Mucosa of descending colon (tissue), 3 donors: ENCODE data around the gene UFD1. TPM values are rescaled to one million over a fixed set of nuclear protein-coding genes. Genes with fewer than 3 reads are reported as not detected.
"Not testable (repeated sequence)": the region's sequence is repeated elsewhere in the genome, so short reads cannot be mapped to it uniquely, and the experiment has no call there.

Experiments
- ATAC-seq: fragments of 200-7000 bp; cut with Tn5 transposase; one replicate; pipeline ENCODE4 v1.9.1; 2020; ENCODE audit warnings: mild to moderate bottlenecking, moderate library complexity
- DNase-seq, 3 donors: peaks; one replicate each; pipeline ENCODE4 v3.0.0-alpha.2; 2020
- H3K36me3 ChIP-seq: fragments of 200-600 bp; one replicate; pipeline ENCODE4 v1.8.0; 2021; ENCODE audit warnings: low read depth, mild to moderate bottlenecking
- H3K4me1 ChIP-seq: fragments of 200-600 bp; one replicate; pipeline ENCODE4 v1.8.0; 2021; ENCODE audit warnings: low read depth, mild to moderate bottlenecking
- H3K4me3 ChIP-seq: fragments of 200-600 bp; one replicate; pipeline ENCODE4 v1.8.0; 2021; ENCODE audit warnings: mild to moderate bottlenecking
- H3K9me3 ChIP-seq: fragments of 200-600 bp; one replicate; pipeline ENCODE4 v1.8.0; 2021; ENCODE audit warnings: mild to moderate bottlenecking
- intact Hi-C, 2 donors: fragments of 100-400 bp; cut with DNase I in 1 of 2; cut with micrococcal nuclease in 1 of 2; formaldehyde crosslinking; loops; one replicate each; pipeline versions ENCODE4 v1.11.0 to v1.11.1; 2022; cut with DNase I, micrococcal nuclease
- total RNA-seq, 3 donors: library from RNA; stranded (reverse); fragmentation: NEBNext Ultra II Directional in 2 of 3; extraction: Animal tissue kit (Norgen Biotek cat#: 25700) in 2 of 3; gene quantifications; one replicate each; pipeline versions ENCODE4 v1.2.1 to v1.2.4, GENCODE V29; 2021 to 2023
- TF ChIP-seq, protein P1 (sequence below): fragments of 200-600 bp; IDR thresholded peaks from one replicate; pipeline ENCODE4 v1.8.0; 2022; ENCODE audit warnings: antibody characterized with exemption, mild to moderate bottlenecking
- donor health status: DM: no; HTN: no; CAD: no; lungs with moderate emphysema.
- donor health status: DM: no; HTN: no; CAD: no.
- donor health status: DM: no; HTN: yes; CAD: no.

The UFD1 gene
- total RNA-seq, 3 donors from 2014 or later = 48.5 to 71.0 (median 49.9) TPM

DNA sequence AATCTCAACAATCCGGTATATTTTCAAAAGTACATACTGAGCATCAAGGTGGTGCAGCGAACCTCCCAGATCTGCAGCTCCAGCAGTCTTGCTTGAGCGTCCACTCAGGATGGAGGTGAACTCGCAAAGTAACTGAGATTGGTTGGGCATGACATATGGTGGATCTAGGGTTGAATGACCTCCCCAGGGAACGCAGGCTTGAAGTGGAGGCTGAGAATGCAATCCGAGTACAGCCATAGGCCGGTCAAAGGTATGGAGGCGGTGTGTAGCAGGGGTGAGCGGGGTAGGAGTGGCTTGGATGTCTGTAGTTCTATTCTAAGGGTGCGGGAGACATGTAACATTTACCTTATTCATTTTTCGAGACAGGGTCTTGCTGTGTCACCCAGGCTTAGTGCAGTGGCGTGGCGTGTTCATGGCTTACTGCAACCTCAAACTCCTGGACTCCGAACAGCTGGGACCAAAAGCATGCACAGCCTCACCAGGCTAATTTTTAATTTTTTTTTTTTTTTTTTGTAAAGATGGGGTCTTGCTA, 30.9 kb downstream of the UFD1 start:
- Histone ChIP-seq H3K4me1 (peaks cover 19% of the 10 kb centered on the region), H3K4me3 (peak overlapping the region; percentile 93), H3K9me3 (no peaks in the 10 kb centered on the region), H3K36me3 (no peaks in the 10 kb centered on the region)
- DNase-seq (peak in 2 of 3 donors; percentile 53 to 57), ATAC-seq (peak; percentile 60)
- intact Hi-C loops = no loop called here
- TF ChIP-seq, protein P1, sequence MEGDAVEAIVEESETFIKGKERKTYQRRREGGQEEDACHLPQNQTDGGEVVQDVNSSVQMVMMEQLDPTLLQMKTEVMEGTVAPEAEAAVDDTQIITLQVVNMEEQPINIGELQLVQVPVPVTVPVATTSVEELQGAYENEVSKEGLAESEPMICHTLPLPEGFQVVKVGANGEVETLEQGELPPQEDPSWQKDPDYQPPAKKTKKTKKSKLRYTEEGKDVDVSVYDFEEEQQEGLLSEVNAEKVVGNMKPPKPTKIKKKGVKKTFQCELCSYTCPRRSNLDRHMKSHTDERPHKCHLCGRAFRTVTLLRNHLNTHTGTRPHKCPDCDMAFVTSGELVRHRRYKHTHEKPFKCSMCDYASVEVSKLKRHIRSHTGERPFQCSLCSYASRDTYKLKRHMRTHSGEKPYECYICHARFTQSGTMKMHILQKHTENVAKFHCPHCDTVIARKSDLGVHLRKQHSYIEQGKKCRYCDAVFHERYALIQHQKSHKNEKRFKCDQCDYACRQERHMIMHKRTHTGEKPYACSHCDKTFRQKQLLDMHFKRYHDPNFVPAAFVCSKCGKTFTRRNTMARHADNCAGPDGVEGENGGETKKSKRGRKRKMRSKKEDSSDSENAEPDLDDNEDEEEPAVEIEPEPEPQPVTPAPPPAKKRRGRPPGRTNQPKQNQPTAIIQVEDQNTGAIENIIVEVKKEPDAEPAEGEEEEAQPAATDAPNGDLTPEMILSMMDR = no peak

DNA sequence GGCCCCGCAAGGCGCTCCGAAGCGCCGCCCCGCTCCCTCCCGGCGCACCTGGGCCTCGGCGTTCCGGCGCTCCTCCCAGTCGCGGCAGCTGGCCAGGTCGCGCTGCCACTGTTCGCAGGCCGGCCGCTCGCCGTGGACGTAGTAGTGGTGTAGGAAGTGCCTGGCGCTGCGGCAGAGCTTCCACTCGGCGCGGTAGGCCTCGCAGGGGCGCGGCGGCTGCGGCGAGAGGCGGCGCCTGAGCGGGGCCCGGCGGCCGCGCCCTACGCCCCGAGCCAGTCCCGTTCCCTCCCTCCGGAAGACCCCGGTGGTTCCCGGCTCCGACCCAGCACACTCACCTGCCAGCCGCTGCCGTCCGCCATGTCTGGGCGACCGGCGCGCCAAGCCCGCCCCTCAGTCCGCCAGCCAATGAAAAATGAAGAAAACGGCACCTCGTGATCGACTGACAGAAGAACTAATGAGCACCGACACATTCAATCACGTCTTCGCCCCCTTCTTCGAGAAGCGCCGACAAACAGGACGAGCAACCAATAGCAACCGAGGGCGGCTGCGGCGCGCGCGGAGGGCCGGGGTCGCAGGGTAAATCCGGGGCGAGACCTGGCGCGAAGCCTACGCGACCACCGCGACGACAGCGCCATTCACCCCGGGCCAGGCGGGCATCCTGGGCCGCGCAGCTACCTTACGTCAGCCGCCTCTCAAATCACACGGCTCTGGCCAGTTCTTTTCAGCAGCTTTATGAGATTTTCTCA, 31.5 kb downstream of the UFD1 start, which contains the start of gene C22orf39:
TSS of gene C22orf39 (minus strand) at position 382 of the 746 bp plus-strand sequence. CDS start at position 359, 23 bp downstream.
- ATAC-seq (peak; percentile 94), DNase-seq (peak; percentile 91 to 92 (median 91))
- TF ChIP-seq, protein P1 = no peak
- Histone ChIP-seq H3K4me3 (peak within 1 kb of the TSS; percentile 93), H3K36me3 (no peaks in the 10 kb centered on the region), H3K4me1 (peaks cover 19% of the 10 kb centered on the region), H3K9me3 (no peaks in the 10 kb centered on the region)
- intact Hi-C loops = no loop called here

DNA sequence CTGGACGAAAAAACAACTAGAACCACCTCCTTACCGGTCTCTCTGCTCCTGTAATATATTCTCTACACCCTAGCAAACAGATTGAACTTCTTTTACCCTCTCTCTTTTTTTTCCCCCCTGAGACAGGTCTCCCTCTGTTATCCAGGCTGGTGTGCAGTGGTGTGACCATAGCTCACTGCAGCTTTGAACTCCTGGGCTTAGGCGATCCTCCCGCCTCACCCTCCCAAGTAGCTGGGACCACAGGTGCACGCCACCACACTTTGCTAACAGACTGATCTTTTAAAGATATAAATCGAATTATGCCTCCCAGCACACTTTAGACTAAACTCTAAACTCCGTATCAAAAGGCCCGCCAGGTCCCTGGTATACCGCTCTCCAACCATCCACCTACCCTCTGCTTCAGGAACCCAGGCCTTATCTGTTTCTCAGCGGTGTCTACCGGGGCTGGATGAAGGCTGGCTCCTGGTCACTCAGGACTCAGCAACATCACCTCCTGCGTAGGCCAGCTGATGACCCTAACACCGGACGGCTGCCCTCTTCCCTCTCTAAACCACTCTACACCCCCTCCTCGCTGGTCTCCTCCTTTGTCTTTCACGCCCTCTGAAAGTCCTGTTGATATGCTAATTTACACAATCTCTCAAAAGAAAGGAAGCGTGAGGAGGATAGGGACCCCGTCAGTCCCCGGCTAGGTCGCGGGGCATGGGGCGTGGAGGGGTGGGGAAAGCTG, 32.2 kb downstream of the UFD1 start:
- Histone ChIP-seq H3K36me3 (no peaks in the 10 kb centered on the region), H3K9me3 (no peaks in the 10 kb centered on the region), H3K4me1 (peaks cover 19% of the 10 kb centered on the region), H3K4me3 (peak overlapping the region; percentile 93)
- DNase-seq (no peak), ATAC-seq (peak; percentile 17)
- intact Hi-C loops = no loop called here
- TF ChIP-seq, protein P1 = no peak

DNA sequence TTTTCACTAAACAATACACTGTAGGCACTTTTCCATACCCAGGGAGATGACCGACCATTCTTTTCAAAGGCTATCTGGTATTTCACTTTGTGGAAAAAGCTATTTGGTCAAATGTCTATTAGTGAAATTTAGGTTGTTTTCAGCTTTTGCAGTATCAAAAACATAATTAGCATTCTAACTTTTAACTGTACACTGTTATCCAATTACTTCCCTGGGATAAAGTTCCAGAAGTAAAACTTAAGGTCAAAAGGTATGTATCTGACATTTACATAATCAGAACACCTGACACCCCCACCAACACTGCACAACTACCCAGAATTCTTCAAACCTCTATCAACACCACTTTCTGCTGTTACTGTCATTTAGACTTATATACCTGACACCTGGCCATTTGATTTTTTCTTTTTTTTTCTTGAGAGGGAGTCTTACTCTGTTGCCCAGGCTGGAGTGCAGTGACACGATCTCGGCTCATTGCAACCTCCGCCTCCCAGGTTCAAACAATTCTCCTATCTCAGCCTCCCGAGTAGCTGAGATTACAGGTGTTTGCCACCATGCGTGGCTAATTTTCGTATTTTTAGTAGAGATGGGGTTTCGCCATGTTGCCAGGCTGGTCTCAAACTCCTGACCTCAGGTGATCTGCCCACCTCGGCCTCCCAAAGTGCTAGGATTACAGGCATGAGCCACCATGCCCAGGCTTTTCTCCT, 33.6 kb downstream of the UFD1 start:
- H3K4me3 ChIP-seq, intact Hi-C loops, H3K36me3 ChIP-seq, H3K9me3 ChIP-seq, DNase-seq, ATAC-seq: not testable (repeated sequence)
- peaks cover 19% of the 10 kb centered on the region for H3K4me1 ChIP-seq

DNA sequence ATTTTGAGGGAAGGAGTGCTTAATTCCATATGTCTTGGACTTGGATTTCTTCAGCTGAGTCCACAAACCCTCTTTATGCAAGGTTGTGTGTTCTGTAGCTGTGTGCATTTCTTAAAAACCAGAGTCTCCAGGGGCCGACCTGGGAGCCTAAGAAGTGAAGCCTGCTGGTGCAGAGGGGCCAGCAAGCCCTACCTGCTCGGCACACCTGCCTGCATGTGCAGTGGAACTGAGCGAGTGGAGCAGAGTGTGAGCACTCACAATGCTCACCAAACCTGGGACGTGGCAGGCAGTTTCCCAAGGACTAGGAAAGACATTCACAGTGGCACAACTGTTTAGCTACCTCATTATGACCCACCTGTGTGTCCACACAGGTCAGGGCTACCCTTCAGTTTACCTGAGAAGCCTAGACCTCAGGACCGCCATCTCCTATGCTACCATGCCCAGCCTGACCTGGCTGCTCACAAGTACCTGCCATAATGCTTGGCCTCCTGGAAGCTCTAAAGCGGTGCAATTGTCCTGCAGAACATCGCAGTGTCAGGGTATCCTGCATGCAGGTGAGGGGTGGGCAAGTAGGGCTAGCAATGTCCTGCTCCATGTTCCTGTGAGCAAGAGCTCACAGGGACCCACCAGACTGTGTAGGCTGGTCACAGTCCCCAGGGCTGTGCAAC, 35.3 kb downstream of the UFD1 start:
- no peak for ATAC-seq
- H3K4me1 ChIP-seq = peaks cover 16% of the 10 kb centered on the region
- intact Hi-C loops = no loop called here
- no peaks in the 10 kb centered on the region for H3K36me3 ChIP-seq
- TF ChIP-seq, protein P1 = no peak
- no peak for DNase-seq
- no peaks in the 10 kb centered on the region for H3K9me3 ChIP-seq
- H3K4me3 ChIP-seq = no peak overlapping the region
